HG02840 (cell line): Measurements from ENCODE around the gene NDP.
"Not testable (repeated sequence)": the region's sequence is repeated elsewhere in the genome, so short reads cannot be mapped to it uniquely, and the experiment has no call there.

Source experiments
- ATAC-seq: cut with Tn5 transposase; IDR thresholded peaks from one replicate; pipeline ENCODE4 v1.9.1; 2021; ENCODE audit warnings: mild to moderate bottlenecking, moderate library complexity, moderate number of reproducible peaks; ENCODE audit not compliant: unreplicated experiment, low FRiP score

Gene NDP

GRCh38 chrX:43971966-43972961 is 926 bp downstream of the NDP start:
- ATAC-seq, result no peak

- ATAC-seq, result no peak
These were observed 2.7 kb downstream of the NDP start for GRCh38 chrX:43970528-43970927.

- ATAC-seq, result no peak
These were observed 3.4 kb downstream of the NDP start for GRCh38 chrX:43969504-43970501.

GRCh38 chrX:43968359-43968781 is 4.8 kb downstream of the NDP start:
- ATAC-seq, result no peak

GRCh38 chrX:43964936-43965335 is 8.3 kb downstream of the NDP start:
- no peak for ATAC-seq

GRCh38 chrX:43963726-43964125 is 9.5 kb downstream of the NDP start:
- ATAC-seq, result no peak

- no peak for ATAC-seq
These were observed 10.6 kb downstream of the NDP start for GRCh38 chrX:43962636-43963035.

GRCh38 chrX:43961699-43962098 is 11.5 kb downstream of the NDP start:
- ATAC-seq, result no peak

- no peak for ATAC-seq
These were observed 14.7 kb downstream of the NDP start for GRCh38 chrX:43958529-43958928.

GRCh38 chrX:43956034-43956433 is 17.2 kb downstream of the NDP start:
- ATAC-seq, result no peak

- no peak for ATAC-seq
These were observed 20.0 kb downstream of the NDP start for GRCh38 chrX:43953218-43953617.

GRCh38 chrX:43949669-43950068 is 23.5 kb downstream of the NDP start:
- no peak for ATAC-seq

GRCh38 chrX:43940816-43941474 is 32.2 kb downstream of the NDP start:
- no peak for ATAC-seq

GRCh38 chrX:43939187-43939926 is 33.8 kb downstream of the NDP start:
- ATAC-seq, result no peak

GRCh38 chrX:43922032-43922431 is 51.2 kb downstream of the NDP start:
- not testable (repeated sequence) for ATAC-seq

- not testable (repeated sequence) for ATAC-seq
These were observed 62.4 kb downstream of the NDP start for GRCh38 chrX:43910772-43911171.

GRCh38 chrX:43910012-43910411 is 63.2 kb downstream of the NDP start:
- ATAC-seq, result no peak

GRCh38 chrX:43909141-43909540 is 64.0 kb downstream of the NDP start:
- ATAC-seq, result no peak

- no peak for ATAC-seq
These were observed 73.0 kb downstream of the NDP start for GRCh38 chrX:43899878-43900815.
